Measurements from ENCODE around the gene PTPRN2.
"Not testable (repeated sequence)": the region's sequence is repeated elsewhere in the genome, so short reads cannot be mapped to it uniquely, and the experiment has no call there.

Gene PTPRN2

DNA sequence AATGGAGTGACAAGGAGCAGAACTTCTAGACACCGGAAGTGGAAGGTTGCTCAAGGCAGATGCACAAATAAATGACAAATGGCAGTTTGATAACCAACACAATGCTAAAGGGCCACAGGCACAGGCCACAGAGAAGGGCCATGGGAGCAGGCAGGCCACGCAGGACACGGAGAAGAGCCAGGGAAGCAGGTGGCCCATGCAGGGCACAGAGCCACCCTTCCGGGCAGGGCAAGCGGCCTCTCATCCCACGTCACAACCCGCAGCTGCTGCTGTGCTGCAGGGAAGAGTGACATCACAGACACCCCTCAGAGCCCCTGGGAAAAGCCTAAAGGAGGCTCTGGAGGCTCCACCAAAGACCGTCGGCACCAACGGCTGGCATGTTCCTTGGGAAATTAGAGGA lies 328.5 kb downstream of the PTPRN2 start:
- no peaks in the 10 kb centered on the region for H3K27me3 ChIP-seq (ENCODE audit: control insufficient read depth, insufficient read depth, low read length)
- H3K9ac ChIP-seq (ENCODE audit: low read length) = no peak overlapping the region
- peaks cover 70% of the 10 kb centered on the region; the same call in 1 of the 2 replicates for H3K9me3 ChIP-seq (ENCODE audit: control insufficient read depth, insufficient read depth, low read depth, low read length)

GRCh38 chr7:158258411-158259130 lies 329.1 kb downstream of the PTPRN2 start:
- H3K27me3 ChIP-seq (ENCODE audit: control insufficient read depth, insufficient read depth, low read length) = no peaks in the 10 kb centered on the region
- no peaks in the 10 kb centered on the region for H3K36me3 ChIP-seq (ENCODE audit: control insufficient read depth, insufficient read depth, low read length)
- H3K9me3 ChIP-seq (ENCODE audit: control insufficient read depth, insufficient read depth, low read depth, low read length) = peaks cover 64% of the 10 kb centered on the region; the same call in 1 of the 2 replicates
- no peak overlapping the region for H3K27ac ChIP-seq (ENCODE audit: low read depth, low read length)
- no peak overlapping the region for H3K9ac ChIP-seq (ENCODE audit: low read length)
- H3K4me1 ChIP-seq (ENCODE audit: control insufficient read depth, insufficient read depth, low read length) = no peaks in the 10 kb centered on the region; the same call in 1 of the 2 replicates
- no peak overlapping the region for H3K4me3 ChIP-seq (ENCODE audit: low read depth, low read length)

More for the DNA sequence above, 328.5 kb downstream of the PTPRN2 start:
- H3K4me3 ChIP-seq (ENCODE audit: low read depth, low read length) = no peak overlapping the region
- no peak overlapping the region for H3K27ac ChIP-seq (ENCODE audit: low read depth, low read length)
- no peaks in the 10 kb centered on the region for H3K36me3 ChIP-seq (ENCODE audit: control insufficient read depth, insufficient read depth, low read length)
- no peaks in the 10 kb centered on the region; the same call in 1 of the 2 replicates for H3K4me1 ChIP-seq (ENCODE audit: control insufficient read depth, insufficient read depth, low read length)

GRCh38 chr7:158257516-158258410 lies 329.9 kb downstream of the PTPRN2 start:
- Histone ChIP-seq H3K36me3 (ENCODE audit: control insufficient read depth, insufficient read depth, low read length) (no peaks in the 10 kb centered on the region), H3K9me3 (ENCODE audit: control insufficient read depth, insufficient read depth, low read depth, low read length) (peaks cover 58% of the 10 kb centered on the region; the same call in 1 of the 2 replicates), H3K27ac (ENCODE audit: low read depth, low read length) (no peak overlapping the region), H3K4me3 (ENCODE audit: low read depth, low read length) (no peak overlapping the region), H3K27me3 (ENCODE audit: control insufficient read depth, insufficient read depth, low read length) (no peaks in the 10 kb centered on the region), H3K9ac (ENCODE audit: low read length) (no peak overlapping the region), H3K4me1 (ENCODE audit: control insufficient read depth, insufficient read depth, low read length) (no peaks in the 10 kb centered on the region; the same call in 1 of the 2 replicates)

DNA sequence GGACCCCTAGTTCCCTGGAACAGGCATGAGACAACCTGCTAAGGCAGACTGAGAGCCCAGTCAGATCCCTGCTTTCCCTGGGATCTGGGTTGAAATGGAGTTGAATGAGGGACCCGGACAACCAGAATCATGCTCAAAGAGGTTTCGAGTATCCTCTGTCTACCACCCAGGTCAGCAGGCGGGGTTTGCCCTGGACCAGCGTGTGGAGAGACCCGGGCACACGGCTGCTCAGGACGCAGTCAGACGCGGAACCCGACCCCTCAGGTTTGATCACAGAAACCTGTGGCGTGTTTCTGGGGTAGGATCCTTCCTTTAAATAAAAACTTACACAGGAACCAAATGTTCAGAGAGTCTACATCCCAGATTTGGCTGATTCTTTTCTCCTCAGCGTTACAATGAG lies 330.6 kb downstream of the PTPRN2 start:
- H3K9me3 ChIP-seq (ENCODE audit: control insufficient read depth, insufficient read depth, low read depth, low read length) = peaks cover 58% of the 10 kb centered on the region; the same call in 1 of the 2 replicates
- H3K4me3 ChIP-seq (ENCODE audit: low read depth, low read length) = no peak overlapping the region
- H3K27ac ChIP-seq (ENCODE audit: low read depth, low read length) = no peak overlapping the region
- no peak overlapping the region for H3K9ac ChIP-seq (ENCODE audit: low read length)
- no peaks in the 10 kb centered on the region for H3K36me3 ChIP-seq (ENCODE audit: control insufficient read depth, insufficient read depth, low read length)
- no peaks in the 10 kb centered on the region for H3K27me3 ChIP-seq (ENCODE audit: control insufficient read depth, insufficient read depth, low read length)
- no peaks in the 10 kb centered on the region; the same call in 1 of the 2 replicates for H3K4me1 ChIP-seq (ENCODE audit: control insufficient read depth, insufficient read depth, low read length)

DNA sequence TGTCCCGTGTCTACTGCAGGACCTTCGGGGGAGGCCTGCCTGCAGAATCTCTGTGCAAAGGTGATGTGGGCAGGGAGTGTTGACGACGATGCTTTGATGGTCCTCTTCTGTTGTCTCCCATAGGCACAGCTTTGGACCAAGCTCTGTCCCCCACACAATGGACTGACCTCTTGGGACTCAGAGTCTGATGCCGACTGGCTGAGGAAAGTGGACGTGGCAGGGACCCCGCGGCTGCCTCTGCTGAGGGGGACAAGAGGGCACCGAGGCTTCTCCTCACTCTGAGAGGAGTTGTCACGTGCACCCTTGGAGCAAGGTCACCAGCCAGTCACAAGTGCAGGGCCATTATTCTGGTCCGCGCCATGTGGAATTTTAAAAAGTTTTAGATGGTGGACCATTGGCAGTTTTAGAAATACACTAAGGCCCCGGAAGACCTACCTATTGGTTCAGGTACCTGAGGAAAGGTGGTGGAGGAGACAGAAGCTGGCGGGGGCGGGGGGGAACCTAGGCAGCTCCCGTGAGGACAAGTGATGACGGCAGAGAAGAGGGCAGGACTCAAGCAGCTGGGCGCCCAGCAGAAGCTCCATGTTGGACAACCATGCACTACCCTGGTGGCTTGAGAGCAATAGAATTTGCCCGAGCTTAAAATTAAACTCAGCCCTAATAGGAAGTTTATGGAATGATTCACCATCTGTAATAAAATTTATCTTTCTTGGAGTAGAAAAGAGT lies 331.4 kb downstream of the PTPRN2 start:
- H3K27ac ChIP-seq (ENCODE audit: low read depth, low read length) = no peak overlapping the region
- H3K4me3 ChIP-seq (ENCODE audit: low read depth, low read length) = no peak overlapping the region
- H3K4me1 ChIP-seq (ENCODE audit: control insufficient read depth, insufficient read depth, low read length) = no peaks in the 10 kb centered on the region; the same call in 1 of the 2 replicates
- H3K9ac ChIP-seq (ENCODE audit: low read length) = no peak overlapping the region
- H3K27me3 ChIP-seq (ENCODE audit: control insufficient read depth, insufficient read depth, low read length) = no peaks in the 10 kb centered on the region
- H3K9me3 ChIP-seq (ENCODE audit: control insufficient read depth, insufficient read depth, low read depth, low read length) = peaks cover 58% of the 10 kb centered on the region; the same call in 1 of the 2 replicates
- H3K36me3 ChIP-seq (ENCODE audit: control insufficient read depth, insufficient read depth, low read length) = no peaks in the 10 kb centered on the region

DNA sequence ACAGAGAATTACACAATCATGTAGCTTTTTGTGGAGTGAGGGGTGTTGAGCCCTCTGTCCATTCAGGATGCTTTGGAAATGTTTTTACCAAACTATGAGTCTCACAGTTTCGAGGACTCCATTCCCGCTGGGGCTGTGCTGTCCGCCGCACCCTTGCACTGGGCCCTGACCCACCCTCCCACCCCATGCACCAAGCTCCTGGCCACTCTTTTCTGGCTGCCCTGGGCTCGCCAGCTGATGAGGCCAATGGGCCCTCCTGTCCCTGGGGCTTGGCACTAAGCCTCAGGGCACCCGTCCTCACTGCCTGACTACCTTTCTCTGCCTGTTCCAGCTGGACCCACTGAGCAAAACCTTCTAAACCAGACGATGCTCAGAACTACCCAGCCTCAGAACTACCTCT lies 332.1 kb downstream of the PTPRN2 start:
- no peak overlapping the region for H3K27ac ChIP-seq (ENCODE audit: low read depth, low read length)
- no peaks in the 10 kb centered on the region; the same call in 1 of the 2 replicates for H3K4me1 ChIP-seq (ENCODE audit: control insufficient read depth, insufficient read depth, low read length)
- no peak overlapping the region for H3K9ac ChIP-seq (ENCODE audit: low read length)
- peaks cover 58% of the 10 kb centered on the region; the same call in 1 of the 2 replicates for H3K9me3 ChIP-seq (ENCODE audit: control insufficient read depth, insufficient read depth, low read depth, low read length)
- H3K27me3 ChIP-seq (ENCODE audit: control insufficient read depth, insufficient read depth, low read length) = no peaks in the 10 kb centered on the region
- H3K36me3 ChIP-seq (ENCODE audit: control insufficient read depth, insufficient read depth, low read length) = no peaks in the 10 kb centered on the region
- no peak overlapping the region for H3K4me3 ChIP-seq (ENCODE audit: low read depth, low read length)

DNA sequence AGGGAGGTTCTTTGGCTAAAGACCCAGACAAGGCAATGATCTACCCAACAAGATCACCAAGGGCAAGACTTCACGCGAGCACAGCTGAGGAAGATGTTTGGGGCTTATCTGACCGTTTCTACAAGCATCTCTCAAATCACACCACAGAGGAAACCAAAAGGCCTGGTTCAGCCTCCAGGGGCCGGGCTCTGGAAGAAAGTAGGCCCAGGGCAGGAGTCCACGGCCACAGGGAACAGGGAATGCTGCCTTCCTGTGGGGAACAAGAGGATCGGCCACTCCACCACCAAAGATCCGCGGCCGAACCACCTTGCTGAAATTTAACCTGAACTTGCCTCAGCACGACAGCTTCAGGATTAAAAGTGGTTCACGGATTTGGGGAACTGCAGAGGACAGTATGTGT lies 332.5 kb downstream of the PTPRN2 start:
- no peaks in the 10 kb centered on the region for H3K27me3 ChIP-seq (ENCODE audit: control insufficient read depth, insufficient read depth, low read length)
- no peaks in the 10 kb centered on the region for H3K36me3 ChIP-seq (ENCODE audit: control insufficient read depth, insufficient read depth, low read length)
- peaks cover 59% of the 10 kb centered on the region; the same call in 1 of the 2 replicates for H3K9me3 ChIP-seq (ENCODE audit: control insufficient read depth, insufficient read depth, low read depth, low read length)
- H3K27ac ChIP-seq (ENCODE audit: low read depth, low read length) = no peak overlapping the region
- H3K4me3 ChIP-seq (ENCODE audit: low read depth, low read length) = no peak overlapping the region
- H3K4me1 ChIP-seq (ENCODE audit: control insufficient read depth, insufficient read depth, low read length) = no peaks in the 10 kb centered on the region; the same call in 1 of the 2 replicates
- no peak overlapping the region for H3K9ac ChIP-seq (ENCODE audit: low read length)

DNA sequence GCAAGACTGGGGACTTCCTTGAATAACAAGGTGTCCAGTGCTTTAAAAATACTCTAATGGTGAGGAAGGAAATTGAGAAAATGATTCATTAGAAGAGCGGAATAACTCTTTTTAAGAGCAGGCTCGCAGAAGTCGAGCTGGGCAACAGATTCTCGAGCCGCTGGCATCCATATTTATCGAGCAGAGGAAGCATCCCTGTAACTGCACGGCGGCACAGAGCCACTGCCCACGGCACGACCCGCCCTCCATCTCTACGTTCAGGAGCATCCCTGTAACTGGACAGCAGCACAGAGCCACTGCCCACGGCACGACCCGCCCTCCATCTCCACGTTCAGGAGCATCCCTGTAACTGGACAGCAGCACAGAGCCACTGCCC lies 334.0 kb downstream of the PTPRN2 start:
- not testable (repeated sequence) for H3K4me3 ChIP-seq (ENCODE audit: low read depth, low read length); H3K4me1 ChIP-seq (ENCODE audit: control insufficient read depth, insufficient read depth, low read length); H3K9ac ChIP-seq (ENCODE audit: low read length); H3K27me3 ChIP-seq (ENCODE audit: control insufficient read depth, insufficient read depth, low read length); H3K27ac ChIP-seq (ENCODE audit: low read depth, low read length); H3K36me3 ChIP-seq (ENCODE audit: control insufficient read depth, insufficient read depth, low read length)
- peaks cover 57% of the 10 kb centered on the region; the same call in 1 of the 2 replicates for H3K9me3 ChIP-seq (ENCODE audit: control insufficient read depth, insufficient read depth, low read depth, low read length)

DNA sequence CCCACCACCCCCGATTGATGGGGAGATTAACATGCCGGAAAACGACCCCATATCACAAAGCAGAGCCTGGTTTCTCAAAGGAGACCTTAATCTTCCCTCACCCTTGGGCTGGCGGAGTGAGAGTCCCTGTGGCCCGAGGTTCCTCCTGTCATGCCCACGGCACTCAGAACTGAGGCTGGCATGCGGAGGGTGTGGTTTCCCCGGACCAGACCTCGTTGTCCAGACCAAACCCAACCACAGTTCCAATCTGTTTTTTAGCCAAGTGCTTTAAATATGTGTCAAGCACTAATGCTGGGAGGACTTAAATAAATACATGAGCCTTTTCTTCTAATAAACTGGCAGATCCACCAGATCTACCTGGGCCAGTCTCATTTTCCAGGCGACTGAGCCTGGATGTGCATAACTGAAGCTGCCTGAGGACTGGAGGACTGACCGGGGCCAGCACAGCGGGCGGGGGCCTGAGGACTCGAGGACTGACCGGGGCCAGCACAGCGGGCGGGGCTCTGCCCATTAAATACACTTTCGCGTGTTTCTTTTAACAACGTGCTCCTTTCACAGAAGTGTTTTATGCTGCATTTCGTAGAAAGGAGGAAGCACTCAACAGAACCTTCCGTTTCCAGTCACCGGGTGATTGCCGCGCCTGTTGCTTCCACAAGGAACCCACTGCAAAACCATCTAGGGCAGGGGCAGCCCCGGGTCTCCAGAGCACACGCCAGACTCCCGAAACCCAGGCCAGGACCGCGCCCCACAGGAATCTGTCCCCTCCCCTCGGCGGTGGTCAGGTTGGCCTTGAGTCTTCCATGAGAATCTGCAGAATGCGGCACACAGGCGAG lies 334.6 kb downstream of the PTPRN2 start:
- H3K4me1 ChIP-seq (ENCODE audit: control insufficient read depth, insufficient read depth, low read length) = no peaks in the 10 kb centered on the region
- no peak overlapping the region for H3K27ac ChIP-seq (ENCODE audit: low read depth, low read length)
- peaks cover 59% of the 10 kb centered on the region; the same call in 1 of the 2 replicates for H3K9me3 ChIP-seq (ENCODE audit: control insufficient read depth, insufficient read depth, low read depth, low read length)
- no peaks in the 10 kb centered on the region for H3K27me3 ChIP-seq (ENCODE audit: control insufficient read depth, insufficient read depth, low read length)
- no peak overlapping the region for H3K4me3 ChIP-seq (ENCODE audit: low read depth, low read length)
- no peaks in the 10 kb centered on the region for H3K36me3 ChIP-seq (ENCODE audit: control insufficient read depth, insufficient read depth, low read length)
- no peak overlapping the region for H3K9ac ChIP-seq (ENCODE audit: low read length)
